T follicular helper cell (primary cell): ENCODE results near the gene CTXN1.
"Not testable (repeated sequence)": the region's sequence is repeated elsewhere in the genome, so short reads cannot be mapped to it uniquely, and the experiment has no call there.

ENCODE experiments used
- DNase-seq: peaks from one replicate; pipeline ENCODE4 v3.0.0-alpha.2; 2020; ENCODE audit warnings: low read depth

CTXN1 gene

GRCh38 chr19:7925171-7925851, 624 bp downstream of the CTXN1 start:
- peak; percentile 68 for DNase-seq

- no peak for DNase-seq
Observed at GRCh38 chr19:7924651-7925170, 1.2 kb downstream of the CTXN1 start.

- no peak for DNase-seq
Observed at GRCh38 chr19:7924241-7924640, 1.7 kb downstream of the CTXN1 start.

GRCh38 chr19:7923295-7924191, 2.4 kb downstream of the CTXN1 start:
- no peak for DNase-seq

- DNase-seq, result no peak
Observed at GRCh38 chr19:7922836-7923195, 3.1 kb downstream of the CTXN1 start.

- no peak for DNase-seq
Observed at GRCh38 chr19:7921967-7922835, 3.7 kb downstream of the CTXN1 start.

GRCh38 chr19:7921302-7921966, 4.5 kb downstream of the CTXN1 start:
- DNase-seq, result no peak

- peak; percentile 100 for DNase-seq
Observed at GRCh38 chr19:7920519-7921301, 5.2 kb downstream of the CTXN1 start.

GRCh38 chr19:7919610-7920518, 6.1 kb downstream of the CTXN1 start, which contains the start of gene SNAPC2:
SNAPC2 (plus strand) TSS chr19:7920338; CDS start chr19:7920367, 29 bp downstream.
- DNase-seq, result peak; percentile 94

- no peak for DNase-seq
Observed at GRCh38 chr19:7918615-7919421, 7.1 kb downstream of the CTXN1 start.

- DNase-seq, result not testable (repeated sequence)
Observed at GRCh38 chr19:7918062-7918614, 7.8 kb downstream of the CTXN1 start.

GRCh38 chr19:7917267-7918061, 8.5 kb downstream of the CTXN1 start:
- peak; percentile 39 for DNase-seq

GRCh38 chr19:7916955-7917266, 9.0 kb downstream of the CTXN1 start:
- DNase-seq, result no peak

GRCh38 chr19:7916103-7916954, 9.6 kb downstream of the CTXN1 start:
- no peak for DNase-seq

- DNase-seq, result no peak
Observed at GRCh38 chr19:7915250-7916102, 10.5 kb downstream of the CTXN1 start.

- no peak for DNase-seq
Observed at GRCh38 chr19:7914598-7915045, 11.3 kb downstream of the CTXN1 start, which contains the start of gene TGFBR3L. TGFBR3L (plus strand) TSS chr19:7914830.
